ENCODE data around the gene HS6ST1. TPM values are rescaled to one million over a fixed set of nuclear protein-coding genes. Genes with fewer than 3 reads are reported as not detected.

HS6ST1 gene
- total RNA-seq, 1 experiment from 2014 or later = 22.0 TPM

DNA sequence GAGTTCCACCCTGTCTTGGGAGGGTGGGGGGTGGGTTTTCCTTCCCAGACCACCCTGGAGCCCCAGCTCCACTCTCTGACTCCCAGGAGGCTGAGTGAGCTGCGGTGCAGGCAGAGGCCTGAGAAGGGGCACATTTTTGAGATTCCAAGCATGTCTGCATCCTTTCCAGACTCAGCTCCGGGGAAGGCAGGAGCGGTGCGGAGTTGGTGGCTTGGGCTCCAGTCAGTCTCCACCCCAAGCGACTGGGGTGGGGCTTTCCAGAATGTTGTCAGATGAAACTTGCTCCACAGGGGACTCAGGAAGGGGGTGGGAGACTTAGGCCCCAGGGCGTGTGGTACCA is 44.2 kb upstream of the HS6ST1 start:
- intact Hi-C loops (cut with micrococcal nuclease; ENCODE audit: unreplicated experiment) = no loop called here
- ATAC-seq (peak; percentile 59; the same call in 1 of the 2 replicates), DNase-seq (ENCODE audit: low read depth, low spot score) (no peak)
- in situ Hi-C loops (cut with HindIII; ENCODE audit: low pct_unique_long_range_greater_than_20kb, low sequenced_read_pairs) = no loop called here
- no peak overlapping the region for H3K4me3 ChIP-seq (ENCODE audit: low read depth in 2 of 2, low read length in 2 of 2)
- BruUV-seq (replicated peaks) = no TSS peak
- TF ChIP-seq REST (IDR thresholded peaks at IDR 0.05; ENCODE audit: insufficient read depth in 1 of 2, low read depth in 2 of 2, low read length in 1 of 2) (no peak), SIN3A (IDR thresholded peaks at IDR 0.05; ENCODE audit: borderline replicate concordance, insufficient read depth, low read depth, low read length) (no peak), POLR2AphosphoS5 (IDR thresholded peaks at IDR 0.05; ENCODE audit: low read depth, low read length) (no peak), TCF7L2 (IDR thresholded peaks at IDR 0.05; ENCODE audit: low read depth, low read length) (no peak)
- H3K9me3 ChIP-seq (ENCODE audit: control insufficient read depth, insufficient read depth, low read depth, low read length) = no peaks in the 10 kb centered on the region
- peaks cover 4% of the 10 kb centered on the region; the same call in 1 of the 2 replicates for H3K4me1 ChIP-seq (ENCODE audit: control insufficient read depth, insufficient read depth, low read length)
- H3K36me3 ChIP-seq (ENCODE audit: control insufficient read depth, insufficient read depth, low read length) = no peaks in the 10 kb centered on the region
- no peaks in the 10 kb centered on the region for H3K27me3 ChIP-seq (ENCODE audit: control insufficient read depth, insufficient read depth, low read length)
- ChIA-PET CTCF (interaction anchor here (0.6 kb wide), 2 partner anchors 8 to 16 kb away, joined by 3 to 4 read pairs; no protein-coding TSS in a partner anchor), POLR2A (no interaction called here)
- H3K27ac ChIP-seq (ENCODE audit: low read length) = no peak overlapping the region

DNA sequence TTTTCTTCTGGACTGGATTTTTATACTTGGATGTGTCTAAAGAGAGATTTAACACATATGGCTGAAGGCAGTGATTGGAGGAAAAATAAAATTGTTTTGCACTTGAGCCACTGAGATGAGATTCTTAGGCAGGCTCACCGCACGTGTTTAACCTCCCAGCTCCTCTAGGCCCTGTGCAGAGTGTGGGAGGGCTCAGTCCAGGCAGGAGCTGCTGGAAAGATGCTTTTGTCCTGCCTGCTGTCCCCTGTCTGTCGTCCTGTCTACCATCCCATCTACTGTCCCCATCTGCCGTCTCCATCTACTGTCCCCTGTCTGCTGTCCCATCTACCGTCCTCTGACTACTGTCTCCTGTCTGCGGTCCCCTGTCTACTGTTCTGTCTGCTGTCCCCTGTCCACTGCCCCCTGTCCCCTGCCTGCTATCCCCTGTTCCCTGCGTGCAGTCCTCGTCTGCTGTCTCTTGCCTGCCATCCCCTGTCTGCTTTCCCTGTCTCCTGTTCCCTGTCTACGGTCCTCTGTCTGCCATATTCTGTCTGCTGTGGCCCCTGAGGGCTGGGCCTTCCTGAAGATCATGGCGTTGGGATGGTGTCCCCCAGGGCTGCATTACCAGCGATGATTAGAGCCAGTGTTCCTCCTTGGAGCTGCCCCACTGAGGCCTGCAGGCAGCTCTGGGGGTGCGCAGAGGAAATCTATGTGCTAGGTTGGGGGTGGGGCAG is 43.7 kb upstream of the HS6ST1 start:
- Histone ChIP-seq H3K27ac (ENCODE audit: low read length) (peak overlapping the region; percentile 6; the same call in 1 of the 2 replicates), H3K9me3 (ENCODE audit: control insufficient read depth, insufficient read depth, low read depth, low read length) (no peaks in the 10 kb centered on the region), H3K4me1 (ENCODE audit: control insufficient read depth, insufficient read depth, low read length) (peaks cover 4% of the 10 kb centered on the region; the same call in 1 of the 2 replicates), H3K4me3 (ENCODE audit: low read depth in 2 of 2, low read length in 2 of 2) (no peak overlapping the region), H3K27me3 (ENCODE audit: control insufficient read depth, insufficient read depth, low read length) (no peaks in the 10 kb centered on the region), H3K36me3 (ENCODE audit: control insufficient read depth, insufficient read depth, low read length) (no peaks in the 10 kb centered on the region)
- BruUV-seq (replicated peaks) = no TSS peak
- CTCF ChIA-PET = interaction anchor here (0.6 kb wide), 1 partner anchor 17 kb away, joined by 4 read pairs; no protein-coding TSS in a partner anchor
- POLR2A ChIA-PET = no interaction called here
- in situ Hi-C loops (cut with HindIII; ENCODE audit: low pct_unique_long_range_greater_than_20kb, low sequenced_read_pairs) (no loop called here), intact Hi-C loops (cut with micrococcal nuclease; ENCODE audit: unreplicated experiment) (no loop called here)
- no peak for DNase-seq (ENCODE audit: low read depth, low spot score)
- peak; percentile 36; the same call in 1 of the 2 replicates for ATAC-seq
- TF ChIP-seq REST (IDR thresholded peaks at IDR 0.05; ENCODE audit: insufficient read depth in 1 of 2, low read depth in 2 of 2, low read length in 1 of 2) (no peak), POLR2AphosphoS5 (IDR thresholded peaks at IDR 0.05; ENCODE audit: low read depth, low read length) (no peak), SIN3A (IDR thresholded peaks at IDR 0.05; ENCODE audit: borderline replicate concordance, insufficient read depth, low read depth, low read length) (no peak), TCF7L2 (IDR thresholded peaks at IDR 0.05; ENCODE audit: low read depth, low read length) (no peak)
- TF ChIP-seq, protein P1, sequence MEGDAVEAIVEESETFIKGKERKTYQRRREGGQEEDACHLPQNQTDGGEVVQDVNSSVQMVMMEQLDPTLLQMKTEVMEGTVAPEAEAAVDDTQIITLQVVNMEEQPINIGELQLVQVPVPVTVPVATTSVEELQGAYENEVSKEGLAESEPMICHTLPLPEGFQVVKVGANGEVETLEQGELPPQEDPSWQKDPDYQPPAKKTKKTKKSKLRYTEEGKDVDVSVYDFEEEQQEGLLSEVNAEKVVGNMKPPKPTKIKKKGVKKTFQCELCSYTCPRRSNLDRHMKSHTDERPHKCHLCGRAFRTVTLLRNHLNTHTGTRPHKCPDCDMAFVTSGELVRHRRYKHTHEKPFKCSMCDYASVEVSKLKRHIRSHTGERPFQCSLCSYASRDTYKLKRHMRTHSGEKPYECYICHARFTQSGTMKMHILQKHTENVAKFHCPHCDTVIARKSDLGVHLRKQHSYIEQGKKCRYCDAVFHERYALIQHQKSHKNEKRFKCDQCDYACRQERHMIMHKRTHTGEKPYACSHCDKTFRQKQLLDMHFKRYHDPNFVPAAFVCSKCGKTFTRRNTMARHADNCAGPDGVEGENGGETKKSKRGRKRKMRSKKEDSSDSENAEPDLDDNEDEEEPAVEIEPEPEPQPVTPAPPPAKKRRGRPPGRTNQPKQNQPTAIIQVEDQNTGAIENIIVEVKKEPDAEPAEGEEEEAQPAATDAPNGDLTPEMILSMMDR (IDR thresholded peaks at IDR 0.05) = no peak

Data from Panc1 (cell line).